ENCODE data around the gene KHK. TPM values are rescaled to one million over a fixed set of nuclear protein-coding genes. Genes with fewer than 3 reads are reported as not detected.
A peak's percentile ranks its signal among the peaks of the same experiment; 100 is the strongest.

The KHK gene
- total RNA-seq, 2 experiments from 2014 or later, result 9.5 to 10.2 TPM

GRCh38 chr2:27084297-27085061 is 2.1 kb upstream of the KHK start:
- no peak for DNase-seq
- H3K36me3 Mint-ChIP-seq (ENCODE audit: low read depth), result peaks cover 2% of the 10 kb centered on the region
- intact Hi-C loops (cut with micrococcal nuclease), result loop anchor here (5.0 kb wide), 1 partner anchor 48 kb away; the partner anchor contains the start of gene PREB
- H3K27me3 Mint-ChIP-seq (ENCODE audit: low read depth), result no peaks in the 10 kb centered on the region
- peaks cover 31% of the 10 kb centered on the region for H3K4me1 Mint-ChIP-seq (ENCODE audit: low read depth)
- H3K4me3 Mint-ChIP-seq, result no peak overlapping the region
- no peak overlapping the region for H3K27ac Mint-ChIP-seq
- CTCF ChIA-PET, result interaction anchor here (1.3 to 3.1 kb wide), 3 partner anchors 10 to 34 kb away, joined by 4 to 13 read pairs (median 5); partner anchors contain the start of gene OST4
- no peaks in the 10 kb centered on the region for H3K9me3 Mint-ChIP-seq

GRCh38 chr2:27085062-27085672 is 1.4 kb upstream of the KHK start:
- H3K27ac Mint-ChIP-seq, result no peak overlapping the region
- H3K36me3 Mint-ChIP-seq (ENCODE audit: low read depth), result peaks cover 2% of the 10 kb centered on the region
- H3K27me3 Mint-ChIP-seq (ENCODE audit: low read depth), result no peaks in the 10 kb centered on the region
- peak overlapping the region; percentile 81 for H3K4me3 Mint-ChIP-seq
- intact Hi-C loops (cut with micrococcal nuclease), result loop anchor here (5.0 kb wide), 1 partner anchor 47 kb away; the partner anchor contains the start of gene PREB
- DNase-seq, result no peak
- H3K9me3 Mint-ChIP-seq, result no peaks in the 10 kb centered on the region
- peaks cover 35% of the 10 kb centered on the region for H3K4me1 Mint-ChIP-seq (ENCODE audit: low read depth)
- CTCF ChIA-PET, result interaction anchor here (1.3 to 3.1 kb wide), 3 partner anchors 11 to 35 kb away, joined by 4 to 13 read pairs (median 5); partner anchors contain the start of gene OST4

DNA sequence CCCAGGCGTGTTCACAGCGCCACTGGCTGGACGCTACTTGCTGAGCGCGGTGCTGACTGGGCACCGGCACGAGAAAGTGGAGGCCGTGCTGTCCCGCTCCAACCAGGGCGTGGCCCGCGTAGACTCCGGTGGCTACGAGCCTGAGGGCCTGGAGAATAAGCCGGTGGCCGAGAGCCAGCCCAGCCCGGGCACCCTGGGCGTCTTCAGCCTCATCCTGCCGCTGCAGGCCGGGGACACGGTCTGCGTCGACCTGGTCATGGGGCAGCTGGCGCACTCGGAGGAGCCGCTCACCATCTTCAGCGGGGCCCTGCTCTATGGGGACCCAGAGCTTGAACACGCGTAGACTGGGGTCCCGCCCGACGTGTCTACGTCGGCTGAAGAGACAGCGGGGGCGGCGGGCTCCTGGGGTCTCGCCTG is 891 bp upstream of the KHK start:
- CTCF ChIA-PET, result interaction anchor here (1.3 to 3.1 kb wide), 3 partner anchors 11 to 35 kb away, joined by 4 to 13 read pairs (median 5); partner anchors contain the start of gene OST4

GRCh38 chr2:27086090-27086723 is 365 bp upstream of the KHK start:
- peaks cover 30% of the 10 kb centered on the region for H3K4me1 Mint-ChIP-seq (ENCODE audit: low read depth)
- H3K9me3 Mint-ChIP-seq, result no peaks in the 10 kb centered on the region
- H3K27ac Mint-ChIP-seq, result peak overlapping the region; percentile 63
- H3K36me3 Mint-ChIP-seq (ENCODE audit: low read depth), result peaks cover 2% of the 10 kb centered on the region
- no peaks in the 10 kb centered on the region for H3K27me3 Mint-ChIP-seq (ENCODE audit: low read depth)
- peak; percentile 96 for DNase-seq
- CTCF ChIA-PET, result interaction anchor here (1.2 to 2.2 kb wide), 6 partner anchors 12 to 179 kb away, joined by 3 to 8 read pairs (median 5); partner anchors contain the start of genes AGBL5 and PREB
- H3K4me3 Mint-ChIP-seq, result peak overlapping the region; percentile 81
- intact Hi-C loops (cut with micrococcal nuclease), result loop anchor here (1.0 to 5.0 kb wide), 10 partner anchors 15 to 403 kb away; partner anchors contain the start of genes ATRAID, CAD, EIF2B4 and IFT172

More for the DNA sequence above, 891 bp upstream of the KHK start:
- intact Hi-C loops (cut with micrococcal nuclease), result loop anchor here (1.0 to 5.0 kb wide), 10 partner anchors 14 to 404 kb away; partner anchors contain the start of genes ATRAID, CAD, EIF2B4 and IFT172
- peaks cover 34% of the 10 kb centered on the region for H3K4me1 Mint-ChIP-seq (ENCODE audit: low read depth)
- no peak overlapping the region for H3K27ac Mint-ChIP-seq
- peak; percentile 48 for DNase-seq
- H3K4me3 Mint-ChIP-seq, result peak overlapping the region; percentile 81
- no peaks in the 10 kb centered on the region for H3K27me3 Mint-ChIP-seq (ENCODE audit: low read depth)
- H3K9me3 Mint-ChIP-seq, result no peaks in the 10 kb centered on the region
- H3K36me3 Mint-ChIP-seq (ENCODE audit: low read depth), result peaks cover 2% of the 10 kb centered on the region

GRCh38 chr2:27087823-27088410 is 1.3 kb downstream of the KHK start:
- Mint-ChIP-seq H3K4me3 (peak overlapping the region; percentile 81), H3K4me1 (ENCODE audit: low read depth) (peaks cover 26% of the 10 kb centered on the region), H3K27ac (no peak overlapping the region), H3K27me3 (ENCODE audit: low read depth) (no peaks in the 10 kb centered on the region), H3K9me3 (no peaks in the 10 kb centered on the region), H3K36me3 (ENCODE audit: low read depth) (peaks cover 2% of the 10 kb centered on the region)
- intact Hi-C loops (cut with micrococcal nuclease), result loop anchor here (5.0 kb wide), 1 partner anchor 44 kb away; the partner anchor contains the start of gene PREB
- CTCF ChIA-PET, result interaction anchor here (0.6 to 2.3 kb wide), 6 partner anchors 8 to 152 kb away, joined by 4 to 8 read pairs (median 7); partner anchors contain the start of genes AGBL5 and PREB
- DNase-seq, result no peak

DNA sequence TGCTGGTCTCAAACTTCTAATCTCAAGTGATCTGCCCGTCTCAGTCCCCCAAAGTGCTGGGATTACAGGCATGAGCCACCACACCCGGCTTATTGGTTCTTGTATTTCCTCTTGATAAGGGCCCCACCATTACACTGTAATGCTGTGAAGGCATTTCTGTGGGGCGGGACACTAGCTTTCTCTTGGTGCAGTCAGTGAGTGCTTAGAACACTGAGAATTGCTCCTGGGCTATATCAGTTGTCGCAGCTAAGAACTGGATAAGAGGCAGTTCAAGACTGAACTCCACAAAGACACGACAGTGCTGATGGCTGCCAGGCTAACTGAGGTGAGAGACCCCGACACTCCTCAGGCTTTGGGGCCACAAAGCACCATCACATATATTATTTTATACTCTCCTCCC is 2.1 kb downstream of the KHK start:
- intact Hi-C loops (cut with micrococcal nuclease), result loop anchor here (5.0 kb wide), 1 partner anchor 44 kb away; the partner anchor contains the start of gene PREB
- CTCF ChIA-PET, result interaction anchor here (0.6 to 2.3 kb wide), 5 partner anchors 38 to 152 kb away, joined by 3 to 8 read pairs (median 8); partner anchors contain the start of genes AGBL5 and PREB
- no peak for DNase-seq
- Mint-ChIP-seq H3K27ac (no peak overlapping the region), H3K9me3 (no peaks in the 10 kb centered on the region), H3K4me3 (no peak overlapping the region), H3K36me3 (ENCODE audit: low read depth) (peaks cover 2% of the 10 kb centered on the region), H3K4me1 (ENCODE audit: low read depth) (peaks cover 26% of the 10 kb centered on the region), H3K27me3 (ENCODE audit: low read depth) (no peaks in the 10 kb centered on the region)

DNA sequence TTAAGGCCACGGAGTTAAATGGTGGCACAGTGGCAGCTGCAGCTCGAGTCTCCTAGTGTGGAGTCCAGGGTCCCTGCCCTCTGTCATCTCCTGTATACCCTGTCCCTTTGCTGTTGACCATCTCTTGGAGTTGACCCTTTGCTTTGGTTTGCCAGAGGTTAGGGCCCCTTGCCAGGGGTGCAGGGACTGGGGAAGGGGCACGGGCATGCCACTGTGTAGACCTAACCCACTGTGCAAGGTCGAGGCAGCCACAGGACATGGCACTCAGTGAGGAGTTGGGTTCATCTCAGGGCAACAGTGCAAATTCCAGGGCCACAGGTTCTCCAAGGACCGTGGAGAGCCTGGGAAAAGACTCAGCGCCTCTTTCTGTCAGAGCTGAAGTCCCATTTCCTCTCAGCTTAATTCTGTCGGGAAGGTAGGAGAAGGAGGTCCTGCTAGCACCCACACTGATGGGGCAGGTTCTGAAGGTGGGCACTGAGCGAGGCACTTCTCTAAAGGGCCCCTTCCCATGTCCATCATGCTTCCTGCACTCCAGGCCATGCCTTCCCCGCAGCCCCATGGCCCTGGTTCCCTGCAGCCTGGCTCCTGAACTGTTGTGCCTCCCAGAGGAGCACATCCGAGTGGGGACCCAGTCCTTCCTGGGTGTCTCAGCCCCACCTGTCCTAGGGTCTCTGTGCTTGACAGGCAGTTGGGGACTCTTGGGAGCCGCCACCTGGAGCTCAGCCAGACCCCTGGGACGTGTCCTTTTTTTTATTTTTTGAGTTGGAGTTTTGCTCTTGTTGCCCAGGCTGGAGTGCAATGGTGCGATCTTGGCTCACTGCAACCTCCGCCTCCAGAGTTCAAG is 2.8 kb downstream of the KHK start:
- H3K27me3 Mint-ChIP-seq (ENCODE audit: low read depth), result no peaks in the 10 kb centered on the region
- peaks cover 26% of the 10 kb centered on the region for H3K4me1 Mint-ChIP-seq (ENCODE audit: low read depth)
- H3K4me3 Mint-ChIP-seq, result no peak overlapping the region
- peaks cover 2% of the 10 kb centered on the region for H3K36me3 Mint-ChIP-seq (ENCODE audit: low read depth)
- H3K9me3 Mint-ChIP-seq, result no peaks in the 10 kb centered on the region
- CTCF ChIA-PET, result interaction anchor here (0.8 to 1.3 kb wide), 4 partner anchors 10 to 214 kb away, joined by 3 to 5 read pairs (median 3); no protein-coding TSS in a partner anchor
- intact Hi-C loops (cut with micrococcal nuclease), result loop anchor here (5.0 kb wide), 1 partner anchor 43 kb away; the partner anchor contains the start of gene PREB
- no peak for DNase-seq
- H3K27ac Mint-ChIP-seq, result no peak overlapping the region

DNA sequence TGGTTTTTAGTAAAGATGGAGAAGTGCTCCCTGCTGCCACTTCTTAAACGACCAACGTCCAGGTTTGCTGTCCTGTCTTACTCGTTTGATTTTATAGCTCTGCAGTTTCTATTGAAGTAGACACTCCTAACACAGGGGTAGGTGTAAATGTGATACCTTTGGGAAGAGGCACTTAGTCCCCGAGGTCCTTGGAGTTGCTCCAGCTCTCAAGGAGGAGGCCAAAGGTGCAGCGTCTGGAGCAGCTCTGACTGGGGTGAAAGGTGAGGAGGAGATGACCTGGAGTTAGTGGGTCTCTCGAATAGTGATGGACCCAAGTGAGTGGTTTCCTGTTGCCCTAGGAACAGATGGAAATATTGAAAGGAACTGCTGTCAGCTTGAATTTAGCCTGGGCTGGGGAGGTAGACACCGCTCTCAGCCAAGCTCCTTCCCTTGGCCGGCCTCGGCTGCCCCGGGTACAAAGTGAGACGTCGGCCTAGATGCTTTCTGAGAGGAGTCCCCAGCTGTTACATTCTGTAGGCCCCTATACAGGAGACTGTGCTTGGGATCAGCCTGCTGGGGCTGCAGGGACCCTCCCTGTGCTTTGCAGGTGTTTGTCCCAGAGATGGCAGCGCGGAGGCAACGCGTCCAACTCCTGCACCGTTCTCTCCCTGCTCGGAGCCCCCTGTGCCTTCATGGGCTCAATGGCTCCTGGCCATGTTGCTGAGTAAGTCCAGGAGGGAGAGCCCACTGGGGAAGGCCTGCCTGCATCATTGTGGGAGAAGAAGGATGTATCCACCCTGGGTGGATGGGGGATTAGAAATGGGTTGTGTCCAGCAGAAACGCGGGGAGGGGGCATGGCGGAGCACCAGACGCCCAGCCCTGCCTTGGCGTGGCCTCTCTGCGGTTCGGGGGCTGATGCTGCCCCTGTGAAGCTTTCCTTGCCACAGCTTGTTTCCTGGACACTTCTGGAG is 5.4 kb downstream of the KHK start:
- H3K9me3 Mint-ChIP-seq, result no peaks in the 10 kb centered on the region
- intact Hi-C loops (cut with micrococcal nuclease), result no loop called here
- no peak for DNase-seq
- peaks cover 30% of the 10 kb centered on the region for H3K4me1 Mint-ChIP-seq (ENCODE audit: low read depth)
- no peak overlapping the region for H3K27ac Mint-ChIP-seq
- H3K4me3 Mint-ChIP-seq, result no peak overlapping the region
- no peaks in the 10 kb centered on the region for H3K27me3 Mint-ChIP-seq (ENCODE audit: low read depth)
- no peaks in the 10 kb centered on the region for H3K36me3 Mint-ChIP-seq (ENCODE audit: low read depth)
- CTCF ChIA-PET, result interaction anchor here (0.8 to 1.5 kb wide), 3 partner anchors 9 to 211 kb away, joined by 3 to 5 read pairs (median 5); no protein-coding TSS in a partner anchor

DNA sequence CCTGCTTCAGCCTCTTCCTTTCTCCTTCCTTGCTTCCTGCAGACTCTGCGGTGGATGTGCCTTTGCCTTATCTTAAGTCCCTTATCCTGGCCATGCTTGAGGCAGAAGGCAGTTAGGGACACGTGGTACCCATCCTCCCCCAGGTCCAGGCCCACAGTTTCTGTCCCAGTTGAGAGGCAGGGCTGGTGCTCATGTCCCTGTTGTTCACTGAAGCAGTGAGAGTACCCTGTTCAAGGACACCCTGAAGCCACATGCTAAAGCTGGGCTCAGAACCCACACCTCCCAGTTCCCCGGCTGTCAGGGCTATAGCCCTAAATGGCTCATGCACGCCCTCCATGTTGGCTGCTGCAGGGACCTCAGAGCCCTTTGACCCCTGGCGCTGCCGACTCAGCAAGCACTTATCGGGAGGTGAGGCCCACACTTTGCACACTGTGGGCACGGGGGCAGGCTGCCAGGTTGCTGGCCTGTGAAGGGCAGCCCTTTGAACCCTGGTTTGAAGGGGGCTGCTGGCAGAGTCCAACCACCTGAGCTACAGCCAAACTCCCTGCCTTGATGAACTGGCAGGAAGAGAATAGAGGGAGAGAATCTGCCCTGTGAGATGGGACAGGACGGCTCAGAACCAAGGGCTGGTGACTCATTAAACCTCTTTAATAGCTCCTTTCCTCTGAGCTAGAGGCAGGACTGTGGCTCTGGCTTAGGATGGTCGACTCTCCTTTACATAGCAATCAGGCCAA is 6.3 kb downstream of the KHK start:
- CTCF ChIA-PET, result no interaction called here
- no peak overlapping the region for H3K4me3 Mint-ChIP-seq
- H3K4me1 Mint-ChIP-seq (ENCODE audit: low read depth), result peaks cover 24% of the 10 kb centered on the region
- H3K27me3 Mint-ChIP-seq (ENCODE audit: low read depth), result no peaks in the 10 kb centered on the region
- no peaks in the 10 kb centered on the region for H3K9me3 Mint-ChIP-seq
- no peak for DNase-seq
- no peaks in the 10 kb centered on the region for H3K36me3 Mint-ChIP-seq (ENCODE audit: low read depth)
- H3K27ac Mint-ChIP-seq, result no peak overlapping the region
- intact Hi-C loops (cut with micrococcal nuclease), result no loop called here

Data from activated naive CD4-positive, alpha-beta T cell treated with anti-CD3 and anti-CD28 coated beads for 36 hours (primary cell).